ENCODE data around the gene RAD51AP1.

The RAD51AP1 gene

GRCh38 chr12:4552191-4552590 is 13.5 kb downstream of the RAD51AP1 start:
- DNase-seq (ENCODE audit: low read depth) = no peak

DNA sequence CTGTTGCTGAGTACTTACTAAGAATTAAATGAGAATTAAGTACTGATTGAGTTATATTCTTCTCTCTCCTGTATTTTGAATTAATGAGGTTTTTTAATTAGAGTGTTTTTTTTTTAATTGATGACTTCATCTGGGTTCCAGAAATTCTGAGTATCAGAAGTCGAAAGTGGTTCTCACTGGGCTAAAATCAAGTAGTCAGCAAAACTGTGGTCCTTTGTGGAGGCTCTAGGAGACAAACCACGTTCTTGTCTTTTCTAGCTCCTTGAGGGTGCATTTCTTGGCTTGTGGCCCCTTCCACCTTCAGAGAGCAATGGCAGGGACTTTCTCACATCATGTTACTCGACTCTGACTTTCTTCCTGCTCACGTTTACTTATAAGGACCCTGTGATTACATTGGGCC is 15.3 kb downstream of the RAD51AP1 start:
- no peak for DNase-seq (ENCODE audit: low read depth)

DNA sequence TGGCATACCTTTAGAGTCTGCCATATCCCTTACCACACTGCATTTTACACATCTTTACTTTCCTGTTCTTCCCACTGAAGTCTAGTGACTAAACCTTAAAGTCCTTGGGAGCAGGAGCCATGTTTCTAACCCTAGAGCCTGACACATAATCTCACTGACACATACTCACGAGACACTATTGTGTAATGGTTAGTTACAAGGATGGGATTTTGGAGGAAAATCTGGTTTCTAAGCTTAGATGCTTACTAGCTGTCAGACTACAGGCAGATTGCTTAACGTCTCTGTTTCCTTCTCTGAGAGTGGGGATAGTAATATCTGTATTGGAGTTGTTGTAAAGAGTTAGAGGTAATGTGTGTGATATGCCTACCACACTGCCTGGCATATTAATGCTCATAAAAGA is 17.1 kb downstream of the RAD51AP1 start:
- DNase-seq (ENCODE audit: low read depth) = no peak

- no peak for DNase-seq (ENCODE audit: low read depth)
Observed at GRCh38 chr12:4556735-4557530, 18.2 kb downstream of the RAD51AP1 start.

- no peak for DNase-seq (ENCODE audit: low read depth)
Observed at GRCh38 chr12:4557586-4557985, 18.9 kb downstream of the RAD51AP1 start.

GRCh38 chr12:4558171-4558570 is 19.5 kb downstream of the RAD51AP1 start:
- no peak for DNase-seq (ENCODE audit: low read depth)

- DNase-seq (ENCODE audit: low read depth) = no peak
Observed at GRCh38 chr12:4562034-4562657, 23.5 kb downstream of the RAD51AP1 start, which contains the start of gene DYRK4. TSS of gene DYRK4 (plus strand) at chr12:4562208. CDS start at chr12:4562246, 38 bp downstream.

DNA sequence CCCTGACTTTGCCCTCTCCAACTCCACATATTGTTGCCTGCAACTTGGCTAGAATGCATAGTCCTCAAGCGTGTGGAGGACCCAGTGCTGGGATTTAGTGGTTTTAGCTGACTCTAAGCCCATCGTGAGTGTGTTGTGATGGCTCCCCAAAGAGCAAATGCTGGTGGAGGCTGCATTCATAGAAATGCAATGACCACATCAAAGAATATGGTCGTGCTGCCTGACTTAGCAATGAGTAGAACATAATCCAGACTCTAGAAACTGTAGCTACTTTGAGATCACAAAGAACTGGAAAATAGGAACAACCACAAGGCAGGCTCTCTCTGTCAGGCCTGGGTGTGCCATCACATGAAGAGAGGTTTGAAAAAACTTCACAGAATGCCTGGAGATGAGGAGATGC is 24.6 kb downstream of the RAD51AP1 start:
- no peak for DNase-seq (ENCODE audit: low read depth)

DNA sequence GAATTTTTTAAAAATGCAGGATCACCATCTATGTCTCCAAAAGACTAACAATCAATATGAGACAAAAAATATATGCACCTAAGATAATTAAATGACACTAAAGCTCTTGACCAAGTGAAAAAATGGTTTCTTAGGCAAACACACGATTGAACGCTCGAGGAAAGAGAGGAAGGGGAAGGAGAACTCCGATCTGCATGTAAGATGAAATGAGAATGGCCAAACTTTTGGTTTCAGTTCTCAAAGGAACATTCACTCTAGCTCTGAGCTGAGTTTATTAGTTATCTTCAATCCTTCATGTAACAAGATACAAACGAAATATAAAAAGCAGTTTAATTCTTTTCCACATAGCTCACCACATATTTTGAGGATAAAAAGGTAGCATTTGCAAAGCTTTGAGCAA is 26.1 kb downstream of the RAD51AP1 start:
- DNase-seq (ENCODE audit: low read depth) = no peak

GRCh38 chr12:4566474-4566873 is 27.8 kb downstream of the RAD51AP1 start:
- no peak for DNase-seq (ENCODE audit: low read depth)

DNA sequence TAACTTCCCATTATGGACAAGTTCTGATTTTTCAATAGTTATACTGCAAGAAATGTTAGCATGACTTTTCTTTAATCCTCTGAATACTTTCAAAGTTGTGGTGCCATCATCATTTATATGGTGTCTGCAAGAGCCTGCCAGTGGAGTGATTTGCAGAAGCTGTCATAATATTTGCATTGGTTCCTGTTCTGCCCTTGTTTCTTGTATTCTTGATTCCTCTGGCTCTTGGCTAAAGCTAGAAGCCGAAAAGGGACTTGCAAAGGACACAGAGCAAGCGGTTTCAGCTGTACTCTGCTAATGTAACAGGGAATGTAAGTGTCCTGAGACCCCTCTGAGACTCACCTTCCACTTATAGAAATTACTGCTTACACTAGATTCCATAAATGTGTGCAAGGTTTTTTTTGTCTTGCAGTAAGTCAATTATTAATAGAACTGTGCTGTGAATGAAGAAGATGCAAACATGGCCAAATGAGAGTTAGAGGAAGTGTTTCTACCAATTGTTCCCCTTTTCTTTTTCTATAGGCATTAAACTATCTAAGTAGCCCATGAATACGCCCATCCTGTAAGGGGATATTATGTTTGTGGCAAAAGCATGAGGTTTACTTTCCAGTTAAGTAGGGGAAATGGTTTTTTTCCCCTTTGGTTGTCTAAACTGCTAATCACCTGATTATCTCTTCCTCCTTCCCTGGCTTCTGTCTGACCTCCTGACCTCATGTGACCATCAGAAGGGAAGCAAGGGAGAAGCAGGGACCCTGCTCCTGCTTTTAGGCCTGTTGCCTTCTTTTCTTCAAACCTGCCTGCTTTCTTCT is 28.6 kb downstream of the RAD51AP1 start:
- no peak for DNase-seq (ENCODE audit: low read depth)

GRCh38 chr12:4569261-4569660 is 30.6 kb downstream of the RAD51AP1 start:
- DNase-seq (ENCODE audit: low read depth) = no peak

GRCh38 chr12:4572680-4573079 is 34.0 kb downstream of the RAD51AP1 start:
- no peak for DNase-seq (ENCODE audit: low read depth)

DNA sequence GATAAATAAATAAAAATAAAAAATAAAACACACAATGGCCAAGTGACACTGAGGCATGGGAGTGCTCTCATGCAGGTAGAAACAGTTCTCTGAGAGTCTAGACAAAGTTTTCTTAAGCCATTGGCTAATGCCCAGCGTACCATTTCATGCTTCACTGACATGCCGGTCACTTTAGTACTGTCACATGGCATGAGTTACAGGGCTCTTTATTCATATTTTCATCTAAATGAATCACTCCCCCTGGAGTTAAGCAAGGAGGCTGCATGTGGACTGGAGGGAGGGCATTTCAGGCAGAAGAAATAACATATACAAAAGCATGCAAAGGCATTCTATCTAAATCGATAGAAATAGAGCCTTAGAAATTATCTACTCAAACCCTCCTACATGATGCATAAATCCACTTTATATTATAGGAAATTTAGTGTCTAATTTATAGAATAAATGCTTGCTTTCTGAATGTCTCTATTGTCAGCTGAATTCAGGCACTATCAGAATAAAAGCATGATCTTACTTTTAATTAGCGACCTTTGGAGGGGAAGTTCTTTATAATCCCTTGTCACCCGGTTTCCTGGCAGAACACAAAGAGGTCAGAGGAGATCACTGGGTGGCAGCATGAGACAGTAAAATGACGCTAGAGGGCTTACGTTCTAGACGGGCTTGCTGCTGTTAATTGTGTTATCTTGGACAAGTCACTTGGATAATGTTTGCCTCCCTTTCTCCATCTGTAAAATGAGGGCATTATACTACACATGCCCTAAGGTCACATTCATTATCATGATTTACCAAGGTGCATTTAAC is 40.8 kb downstream of the RAD51AP1 start:
- DNase-seq (ENCODE audit: low read depth) = no peak

- DNase-seq (ENCODE audit: low read depth) = no peak
Observed at GRCh38 chr12:4580281-4580688, 41.6 kb downstream of the RAD51AP1 start.

GRCh38 chr12:4584281-4584680 is 45.6 kb downstream of the RAD51AP1 start:
- no peak for DNase-seq (ENCODE audit: low read depth)

DNA sequence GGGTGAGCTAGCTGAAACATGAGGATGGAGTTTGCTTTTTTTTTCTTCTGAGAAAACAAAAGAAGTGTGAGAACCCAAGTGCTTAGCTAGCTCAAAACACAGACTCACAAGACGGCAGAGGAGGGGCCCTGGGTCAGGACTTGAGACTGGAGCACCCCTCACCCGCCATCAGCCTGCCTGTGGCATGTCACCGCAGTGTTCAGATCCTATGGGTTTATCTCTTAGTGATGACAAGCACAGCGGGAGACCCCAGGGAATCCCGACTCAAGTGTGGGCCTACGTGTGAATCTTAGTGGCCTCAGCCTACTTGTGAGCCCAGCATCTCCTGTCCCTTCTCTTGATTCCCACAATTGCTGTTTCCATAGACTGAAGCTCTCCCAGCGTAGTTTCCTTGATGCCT is 46.2 kb downstream of the RAD51AP1 start:
- no peak for DNase-seq (ENCODE audit: low read depth)

GRCh38 chr12:4586500-4586899 is 47.8 kb downstream of the RAD51AP1 start:
- DNase-seq (ENCODE audit: low read depth) = no peak

DNA sequence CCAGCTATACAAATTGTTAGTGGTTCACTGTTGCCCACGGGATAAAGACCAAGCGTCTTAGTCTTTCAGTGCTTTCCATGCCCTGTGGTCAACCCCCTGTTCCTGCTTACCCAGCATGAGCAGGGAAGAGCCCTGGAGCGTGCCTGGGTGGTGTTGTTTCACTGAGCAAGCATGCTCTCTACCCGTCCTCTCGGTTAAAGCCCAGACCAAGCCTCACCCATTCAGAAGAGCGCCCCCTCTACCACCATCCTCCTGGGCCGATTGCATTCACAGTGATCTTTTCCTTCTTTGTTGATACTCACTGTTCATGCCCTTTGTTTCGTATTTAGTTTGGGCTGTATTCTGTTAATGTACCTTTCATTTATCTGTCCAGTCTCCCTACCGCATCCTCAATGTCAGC is 48.4 kb downstream of the RAD51AP1 start:
- DNase-seq (ENCODE audit: low read depth) = no peak

GRCh38 chr12:4588916-4589315 is 50.2 kb downstream of the RAD51AP1 start:
- DNase-seq (ENCODE audit: low read depth) = no peak

DNA sequence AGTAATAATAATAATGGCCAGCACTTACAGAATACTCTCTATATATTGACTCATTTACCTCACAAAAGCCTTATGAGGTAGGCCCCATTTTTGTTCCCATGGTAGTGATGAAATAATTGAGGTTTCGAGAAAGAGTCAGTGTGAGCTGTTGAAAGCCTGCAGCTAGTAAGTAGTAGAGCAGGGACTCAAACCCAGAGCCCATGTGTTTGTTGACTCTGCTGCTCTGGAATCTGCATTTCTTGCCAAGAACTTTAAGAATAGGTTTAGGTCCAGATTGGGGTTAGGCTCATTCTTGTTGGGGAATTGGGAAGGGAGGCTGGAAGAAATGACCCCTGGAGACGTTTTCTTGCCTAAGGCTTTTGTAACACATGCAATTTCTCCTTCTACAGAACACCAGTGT is 51.3 kb downstream of the RAD51AP1 start:
- no peak for DNase-seq (ENCODE audit: low read depth)

GRCh38 chr12:4591180-4591687 is 52.5 kb downstream of the RAD51AP1 start:
- no peak for DNase-seq (ENCODE audit: low read depth)
